GM21367 (cell line): ENCODE results near the gene PALB2.
"Not testable (repeated sequence)": the region's sequence is repeated elsewhere in the genome, so short reads cannot be mapped to it uniquely, and the experiment has no call there.

Source experiments
- ATAC-seq: cut with Tn5 transposase; IDR thresholded peaks from one replicate; pipeline ENCODE4 v1.9.1; 2021; ENCODE audit not compliant: unreplicated experiment

Gene PALB2

GRCh38 chr16:23650674-23651416 lies 9.7 kb upstream of the PALB2 start:
- ATAC-seq = no peak

- no peak for ATAC-seq
Measured at GRCh38 chr16:23642246-23642774, 1.2 kb upstream of the PALB2 start.

DNA sequence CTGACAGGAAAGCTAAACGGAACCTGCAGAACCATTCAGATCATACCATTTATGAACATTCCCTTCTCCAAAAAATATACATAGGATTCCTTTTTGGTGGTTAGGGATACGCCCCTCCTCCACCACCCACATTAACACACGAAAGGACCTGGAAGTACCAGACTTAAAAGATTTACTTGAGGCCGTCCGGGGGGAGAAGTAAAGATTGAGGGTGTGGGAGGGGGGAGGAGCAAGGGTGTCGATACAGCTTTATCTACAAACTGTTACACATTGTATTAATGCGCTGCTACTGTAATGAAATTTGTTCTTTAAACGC lies 537 bp downstream of the PALB2 start:
- ATAC-seq = no peak

- ATAC-seq = no peak
Measured at GRCh38 chr16:23635958-23636357, 5.2 kb downstream of the PALB2 start.

- ATAC-seq = no peak
Measured at GRCh38 chr16:23634461-23635036, 6.6 kb downstream of the PALB2 start.

GRCh38 chr16:23631874-23632273 lies 9.2 kb downstream of the PALB2 start:
- not testable (repeated sequence) for ATAC-seq

- ATAC-seq = no peak
Measured at GRCh38 chr16:23629516-23629915, 11.6 kb downstream of the PALB2 start.

- no peak for ATAC-seq
Measured at GRCh38 chr16:23624092-23624491, 17.0 kb downstream of the PALB2 start.

DNA sequence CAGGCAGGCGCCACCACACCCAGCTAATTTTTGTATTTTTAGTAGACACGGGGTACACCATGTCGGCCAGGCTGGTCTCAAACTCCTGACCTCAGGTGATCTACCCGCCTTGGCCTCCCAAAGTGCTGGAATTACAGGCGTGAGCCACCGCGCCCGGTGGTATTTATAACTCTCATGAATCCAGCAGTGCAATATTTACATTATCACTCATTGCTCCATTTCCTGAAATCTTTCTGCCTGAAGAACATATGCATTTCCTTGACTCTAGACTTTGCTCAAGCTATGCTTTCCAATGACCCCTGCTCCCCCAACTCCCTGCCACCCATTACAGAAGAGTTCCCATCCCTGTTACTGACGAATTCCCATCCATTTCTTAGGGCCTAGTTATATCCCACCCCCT lies 25.3 kb downstream of the PALB2 start:
- no peak for ATAC-seq

DNA sequence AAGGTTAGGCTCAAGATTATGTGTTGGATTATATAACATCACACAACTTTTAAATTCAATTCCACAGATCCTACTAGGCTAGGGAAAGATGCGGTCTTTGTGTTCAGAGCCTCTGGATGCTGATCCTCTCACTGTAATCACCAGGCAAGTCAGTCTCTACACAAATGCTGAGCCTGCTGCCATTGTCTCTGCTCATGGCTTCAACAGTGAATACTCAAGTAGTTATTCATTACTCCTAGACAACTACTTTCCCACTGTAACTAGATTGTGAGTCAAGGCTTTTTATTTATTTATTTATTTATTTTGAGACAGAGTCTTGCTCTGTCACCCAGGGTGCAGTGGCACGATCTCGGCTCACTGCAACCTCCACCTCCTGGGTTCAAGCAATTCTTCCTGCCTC lies 29.2 kb downstream of the PALB2 start:
- ATAC-seq = no peak

DNA sequence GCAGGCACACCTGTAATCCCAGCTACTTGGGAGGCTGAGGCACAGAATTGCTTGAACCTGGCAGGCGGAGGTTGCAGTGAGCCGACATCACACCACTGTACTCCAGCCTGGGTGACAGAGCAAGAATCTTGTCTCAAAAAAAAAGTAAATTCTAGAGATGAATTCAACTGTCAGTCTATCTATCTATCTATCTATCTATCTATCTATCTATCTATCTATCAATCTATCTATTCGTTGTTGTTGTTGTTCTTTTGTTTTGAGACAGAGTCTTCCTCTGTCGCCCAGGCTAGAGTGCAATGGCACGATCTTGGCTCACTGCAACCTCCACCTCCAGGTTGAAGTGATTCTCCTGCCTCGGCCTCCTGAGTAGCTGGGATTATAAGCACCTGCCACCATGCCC lies 30.2 kb downstream of the PALB2 start:
- not testable (repeated sequence) for ATAC-seq

- no peak for ATAC-seq
Measured at GRCh38 chr16:23609929-23610328, 31.2 kb downstream of the PALB2 start.

GRCh38 chr16:23608194-23608593 lies 32.9 kb downstream of the PALB2 start:
- no peak for ATAC-seq

- no peak for ATAC-seq
Measured at GRCh38 chr16:23607726-23608125, 33.4 kb downstream of the PALB2 start.

DNA sequence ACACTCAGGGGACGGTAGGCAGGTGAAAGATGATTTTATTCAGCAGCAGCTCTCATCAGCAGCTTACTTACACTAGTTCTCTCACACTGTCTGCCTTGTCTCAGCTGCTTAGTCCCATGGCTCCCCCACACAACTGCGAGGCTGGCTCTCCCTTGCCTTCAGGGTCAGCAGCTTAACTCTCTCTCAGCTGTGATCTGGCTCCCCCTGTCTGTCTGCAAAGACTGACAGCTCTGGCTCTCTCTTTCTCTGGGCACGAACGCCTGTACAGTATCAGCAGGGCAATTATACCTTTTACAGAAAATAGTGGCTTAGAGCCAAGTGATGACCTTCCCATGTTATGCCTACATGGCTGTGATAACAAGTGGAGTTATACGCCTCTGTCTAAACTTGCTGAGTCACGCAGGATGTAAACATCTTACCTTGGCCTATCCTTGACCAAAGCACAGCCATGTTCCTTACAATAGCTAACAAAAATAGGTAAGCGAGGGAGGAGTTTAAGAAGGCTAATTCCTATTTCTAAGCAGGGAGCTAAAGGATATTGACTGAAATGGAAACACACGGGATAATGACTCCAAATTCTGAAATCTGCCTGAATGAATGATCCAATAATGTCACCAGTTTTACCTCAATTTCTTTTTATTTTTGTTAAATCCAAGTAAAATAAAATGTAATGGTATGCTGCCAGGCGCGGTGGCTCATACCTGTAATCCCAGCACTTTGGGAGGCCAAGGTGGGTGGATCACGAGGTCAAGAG lies 43.9 kb downstream of the PALB2 start:
- no peak for ATAC-seq

DNA sequence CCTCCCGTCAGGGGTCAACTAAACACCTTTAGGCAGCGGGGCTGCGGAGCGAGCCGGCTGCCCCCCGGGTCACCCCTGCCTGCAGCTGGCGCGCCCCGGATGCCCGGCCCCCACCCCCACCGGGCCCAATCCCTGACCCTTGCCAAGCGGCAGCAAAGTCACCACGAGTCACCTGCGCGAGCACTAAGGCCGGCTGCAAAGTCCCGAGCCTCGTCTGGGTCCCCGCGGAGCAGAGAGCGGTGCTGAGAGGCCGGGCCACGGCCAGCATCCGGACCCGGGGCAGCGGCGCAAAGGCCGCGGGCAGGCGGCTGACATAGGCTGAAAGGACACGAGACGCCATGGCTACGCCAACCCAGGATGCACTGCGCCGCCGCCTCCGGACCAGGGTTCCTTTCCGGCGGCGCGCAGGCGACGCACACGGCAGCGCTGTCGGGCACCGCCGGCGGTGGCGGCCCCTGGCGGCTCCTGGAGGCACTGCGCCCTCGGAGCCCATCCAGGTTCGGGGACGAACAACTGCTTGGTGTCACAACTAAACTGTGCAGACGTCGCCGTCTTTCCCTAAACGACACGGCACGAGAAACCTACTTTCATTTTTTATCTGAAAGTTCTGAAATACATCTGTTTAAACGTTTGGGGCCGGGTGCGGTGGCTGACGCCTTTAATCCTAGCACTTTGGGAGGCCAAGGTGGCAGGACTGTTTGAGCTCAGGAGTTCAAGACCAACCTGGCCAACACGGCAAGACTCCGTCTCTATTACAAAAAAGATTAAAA lies 45.0 kb downstream of the PALB2 start, which contains the start of gene NDUFAB1:
Gene NDUFAB1 (minus strand): TSS at position 366 of the 770 bp plus-strand sequence. CDS start 26 bp downstream, at position 340.
- peak; percentile 75 for ATAC-seq

GRCh38 chr16:23595246-23595950 lies 45.7 kb downstream of the PALB2 start:
- no peak for ATAC-seq

GRCh38 chr16:23594186-23594585 lies 46.9 kb downstream of the PALB2 start:
- no peak for ATAC-seq

GRCh38 chr16:23590181-23590580 lies 50.9 kb downstream of the PALB2 start:
- ATAC-seq = no peak

DNA sequence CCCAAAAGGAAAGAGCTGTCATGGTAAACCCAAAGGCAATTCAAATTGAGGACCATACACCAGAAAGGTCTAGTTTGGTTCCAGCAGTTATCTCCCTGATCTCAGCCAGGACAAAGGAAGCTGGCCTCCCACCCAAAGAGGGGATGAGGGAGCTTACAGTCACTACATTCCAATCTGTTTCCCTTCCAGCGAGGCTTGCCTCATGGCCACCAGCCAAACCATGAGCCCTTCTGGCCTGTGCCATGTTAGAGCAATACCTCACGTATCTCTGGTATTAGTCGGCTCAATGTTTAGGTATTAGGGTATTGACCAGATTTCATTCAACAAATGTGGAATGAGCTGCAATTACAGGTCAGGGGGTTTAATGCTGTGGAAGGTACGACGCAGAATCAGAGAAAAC lies 53.4 kb downstream of the PALB2 start:
- no peak for ATAC-seq
